MG63 (cell line): ENCODE measurements around the gene CCDC28A. TPM values are rescaled to one million over a fixed set of nuclear protein-coding genes. Genes with fewer than 3 reads are reported as not detected.

Experiments used
- DNase-seq: peaks from one replicate; pipeline ENCODE4 v3.0.0-alpha.2; 2020
- H3K27me3 ChIP-seq: fragments of 250-450 bp; sonication (Bioruptor Pico); 2 replicates; pipeline ENCODE4 v1.5.1; 2020; ENCODE audit warnings: mild to moderate bottlenecking, moderate library complexity
- H3K36me3 ChIP-seq: fragments of 250-450 bp; sonication (Bioruptor Pico); 2 replicates; pipeline ENCODE4 v1.5.1; 2020; ENCODE audit warnings: mild to moderate bottlenecking, moderate library complexity
- H3K4me3 ChIP-seq: fragments of 250-450 bp; sonication (Bioruptor Pico); 2 replicates; pipeline ENCODE4 v1.5.1; 2020; ENCODE audit warnings: mild to moderate bottlenecking, moderate library complexity
- H3K9me3 ChIP-seq: fragments of 250-450 bp; sonication (Bioruptor Pico); 2 replicates; pipeline ENCODE4 v1.5.1; 2020; ENCODE audit warnings: mild to moderate bottlenecking, moderate library complexity
- total RNA-seq: library from RNA; depleted of rRNA; stranded (reverse); fragments of >200 nt; shearing (Covaris generic); gene quantifications from 2 replicates; pipeline ENCODE4 v1.2.3, GENCODE V29; 2014; ENCODE audit warnings: low replicate concordance

The CCDC28A gene
- total RNA-seq, 1 experiment from 2014 or later = 15.3 TPM

GRCh38 chr6:138778331-138778730 lies 4.8 kb downstream of the CCDC28A start:
- no peak for DNase-seq
- no peaks in the 10 kb centered on the region for H3K9me3 ChIP-seq
- peaks cover 9% of the 10 kb centered on the region for H3K36me3 ChIP-seq
- no peak overlapping the region for H3K4me3 ChIP-seq
- H3K27me3 ChIP-seq = no peaks in the 10 kb centered on the region

GRCh38 chr6:138782243-138782642 lies 8.7 kb downstream of the CCDC28A start:
- Histone ChIP-seq H3K36me3 (peaks cover 6% of the 10 kb centered on the region), H3K27me3 (no peaks in the 10 kb centered on the region), H3K4me3 (no peak overlapping the region), H3K9me3 (no peaks in the 10 kb centered on the region)
- DNase-seq = no peak

DNA sequence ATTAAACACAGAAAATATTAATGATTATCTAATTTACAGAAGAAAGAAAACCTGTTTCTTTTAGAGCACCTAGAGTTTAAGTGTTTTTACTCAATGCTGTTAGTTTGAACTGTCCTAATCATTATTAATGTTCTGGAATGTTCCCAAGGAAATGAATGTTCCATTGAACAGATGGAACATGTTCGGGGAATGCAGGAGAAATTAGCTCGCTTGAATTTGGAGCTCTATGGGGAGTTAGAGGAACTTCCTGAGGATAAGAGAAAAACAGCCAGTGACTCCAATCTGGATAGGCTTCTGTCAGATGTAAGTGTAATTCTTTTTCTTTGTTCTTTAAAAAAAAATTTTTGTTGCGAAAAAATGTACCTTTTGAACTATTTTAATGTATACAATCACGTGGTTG lies 11.5 kb downstream of the CCDC28A start:
- Histone ChIP-seq H3K27me3 (no peaks in the 10 kb centered on the region), H3K4me3 (no peak overlapping the region), H3K9me3 (no peaks in the 10 kb centered on the region), H3K36me3 (peaks cover 6% of the 10 kb centered on the region)
- no peak for DNase-seq

DNA sequence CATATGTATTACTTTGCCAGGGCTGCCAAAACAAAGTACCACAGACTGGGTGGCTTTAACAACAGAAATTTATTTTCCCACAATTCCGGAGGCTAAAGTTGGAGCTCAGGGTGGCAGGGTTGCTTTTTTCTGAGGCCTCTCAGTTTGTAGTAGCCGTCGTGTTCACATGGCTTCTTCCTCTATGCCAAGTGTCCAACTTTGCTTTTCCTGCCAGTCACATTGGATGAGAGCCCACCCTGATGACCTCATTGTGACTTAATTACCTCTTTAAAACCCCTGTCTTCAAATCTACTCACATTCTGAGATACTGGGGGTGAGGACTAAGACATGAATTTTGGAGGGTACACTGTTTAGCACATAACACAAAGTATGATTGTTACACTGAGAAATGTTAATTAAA lies 12.4 kb downstream of the CCDC28A start:
- Histone ChIP-seq H3K9me3 (no peaks in the 10 kb centered on the region), H3K27me3 (no peaks in the 10 kb centered on the region), H3K4me3 (no peak overlapping the region), H3K36me3 (peaks cover 6% of the 10 kb centered on the region)
- DNase-seq = peak; percentile 11

DNA sequence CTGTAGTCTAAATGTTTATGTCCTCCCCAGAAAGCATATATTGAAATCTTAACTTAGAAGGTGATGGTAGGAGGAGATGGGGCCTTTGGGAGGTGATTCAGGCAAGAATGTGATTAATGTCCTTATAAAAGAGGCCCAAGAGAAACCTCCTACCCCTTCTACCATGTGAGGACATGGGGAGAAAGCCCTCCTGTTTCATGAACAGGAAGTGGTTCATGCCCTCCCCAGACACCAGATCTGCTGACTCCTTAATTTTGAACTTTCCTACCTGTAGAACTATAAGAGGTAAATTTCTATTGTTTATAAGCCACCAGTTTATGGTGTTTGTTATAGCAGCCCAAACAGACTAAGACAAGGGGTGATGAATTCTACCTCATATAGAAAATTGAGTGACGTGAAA lies 13.6 kb downstream of the CCDC28A start:
- Histone ChIP-seq H3K4me3 (no peak overlapping the region), H3K9me3 (no peaks in the 10 kb centered on the region), H3K36me3 (peaks cover 4% of the 10 kb centered on the region), H3K27me3 (no peaks in the 10 kb centered on the region)
- DNase-seq = no peak

DNA sequence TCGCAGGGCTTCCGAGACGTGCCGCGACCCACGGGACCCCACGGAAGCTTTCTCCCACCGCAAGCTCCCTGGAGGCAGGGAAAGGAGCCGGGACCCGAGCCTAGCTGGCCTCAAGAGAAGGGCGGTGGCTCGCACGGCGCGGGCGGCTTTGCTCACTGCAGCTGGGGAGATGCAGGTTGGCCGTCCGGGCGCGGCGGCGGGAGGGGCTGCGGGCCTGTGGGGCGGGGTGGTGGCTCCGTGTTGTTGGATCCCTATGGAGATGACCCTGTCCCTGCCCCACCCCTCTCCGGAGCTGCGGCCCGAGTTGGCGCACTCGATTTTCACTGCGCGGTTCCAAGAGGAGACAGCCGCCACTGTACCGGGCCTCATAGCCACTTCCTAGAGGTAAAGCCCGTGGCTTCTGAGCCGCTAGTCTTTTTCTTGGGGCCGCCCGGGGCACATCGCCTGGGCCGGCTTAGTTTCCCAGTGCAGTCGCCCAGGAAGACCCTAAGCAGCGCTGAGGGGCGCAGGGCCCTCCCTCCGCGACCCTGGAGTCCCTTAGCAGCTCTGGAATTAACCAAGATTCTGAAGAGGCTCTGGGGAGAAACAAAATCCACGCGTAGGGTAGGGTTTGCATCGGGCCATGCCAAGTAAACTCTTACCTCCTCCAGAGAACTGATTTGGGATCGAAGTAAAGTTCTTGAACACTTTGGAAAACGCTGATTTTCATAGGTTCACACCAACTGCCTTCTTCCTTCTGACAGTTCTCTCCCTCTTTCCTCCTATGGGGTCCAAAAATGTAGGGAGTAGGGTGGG lies 22.4 kb downstream of the CCDC28A start, which contains the start of gene ECT2L:
Gene ECT2L (plus strand): TSS at position 279 of the 795 bp plus-strand sequence. CDS start 17,188 bp downstream, outside the sequence.
- DNase-seq = peak; percentile 84
- H3K4me3 ChIP-seq = peak within 1 kb of the TSS; percentile 46

GRCh38 chr6:138796771-138797170 lies 23.2 kb downstream of the CCDC28A start:
- no peak for DNase-seq
- Histone ChIP-seq H3K4me3 (no peak overlapping the region), H3K27me3 (no peaks in the 10 kb centered on the region), H3K9me3 (no peaks in the 10 kb centered on the region), H3K36me3 (no peaks in the 10 kb centered on the region)

More for the DNA sequence above, 22.4 kb downstream of the CCDC28A start, which contains the start of gene ECT2L:
- Histone ChIP-seq H3K36me3 (no peaks in the 10 kb centered on the region), H3K27me3 (no peaks in the 10 kb centered on the region), H3K9me3 (no peaks in the 10 kb centered on the region)

DNA sequence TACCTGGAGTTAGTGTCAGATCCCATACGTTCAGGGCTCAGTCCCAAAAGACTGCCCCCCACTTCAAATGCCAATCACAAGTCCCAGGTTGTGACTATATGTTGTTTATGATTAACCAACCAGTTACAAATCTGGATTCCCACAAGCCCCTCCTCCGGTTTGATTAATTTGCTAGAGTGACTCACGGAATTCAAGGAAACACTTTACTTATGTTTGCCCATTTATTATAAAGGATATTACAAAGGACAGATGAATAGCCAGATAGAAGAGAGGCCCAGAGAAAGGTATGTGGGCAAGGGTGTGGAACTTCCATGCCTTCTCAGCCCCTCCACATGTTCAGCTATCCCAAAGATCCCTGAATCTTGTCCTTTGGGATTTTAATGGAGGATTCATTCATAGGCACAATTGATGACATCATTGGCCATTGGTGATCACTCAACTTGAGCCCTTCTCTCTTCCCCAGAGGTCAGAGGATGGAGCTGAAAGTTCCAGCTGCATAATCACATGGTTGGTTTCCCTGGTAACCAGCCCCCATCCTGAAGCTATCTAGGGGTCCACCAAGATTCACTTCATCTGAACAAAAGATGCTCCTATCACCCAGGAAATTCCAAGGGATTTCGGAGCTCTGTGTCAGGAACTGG lies 24.4 kb downstream of the CCDC28A start:
- DNase-seq = no peak
- Histone ChIP-seq H3K4me3 (no peak overlapping the region), H3K9me3 (no peaks in the 10 kb centered on the region)

DNA sequence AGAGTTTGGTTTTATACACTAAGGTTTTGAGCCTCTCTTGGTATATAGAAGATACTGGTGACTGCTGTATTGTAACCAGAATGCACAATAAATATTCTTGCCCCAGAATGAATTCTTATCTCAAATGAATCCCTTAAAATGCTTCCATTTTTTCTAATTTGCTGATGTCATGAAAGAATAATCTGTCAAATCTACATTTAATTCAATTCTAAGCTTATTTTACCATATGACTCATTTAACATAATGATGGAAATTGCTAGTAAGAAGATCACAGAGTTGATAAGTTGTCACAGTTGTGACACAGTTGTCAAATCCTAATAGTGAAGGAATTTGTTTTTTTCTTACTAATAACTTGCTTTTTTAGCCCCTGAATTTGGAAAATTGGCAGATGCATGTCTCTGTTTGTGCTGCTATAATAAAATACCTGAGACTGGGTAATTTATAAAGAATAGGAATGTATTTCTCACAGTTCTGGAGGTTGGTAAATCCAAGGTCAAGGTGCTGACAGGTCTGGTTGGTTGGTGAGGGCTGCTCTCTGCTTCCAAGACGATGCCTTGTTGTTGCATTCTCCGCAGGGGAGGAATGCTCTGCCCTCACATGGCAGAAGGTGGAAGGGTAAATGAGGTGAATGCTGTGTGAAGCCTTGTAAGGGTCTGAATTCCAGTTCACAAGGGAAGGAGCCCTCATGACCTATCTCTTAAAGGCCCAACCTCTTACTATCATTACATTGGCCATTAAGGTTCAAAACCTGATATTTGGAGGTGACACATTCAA lies 27.0 kb downstream of the CCDC28A start:
- no peak for DNase-seq
- no peaks in the 10 kb centered on the region for H3K36me3 ChIP-seq
- H3K4me3 ChIP-seq = no peak overlapping the region
- H3K9me3 ChIP-seq = no peaks in the 10 kb centered on the region
- no peaks in the 10 kb centered on the region for H3K27me3 ChIP-seq

More for the DNA sequence above, 24.4 kb downstream of the CCDC28A start:
- H3K36me3 ChIP-seq = no peaks in the 10 kb centered on the region
- no peaks in the 10 kb centered on the region for H3K27me3 ChIP-seq

DNA sequence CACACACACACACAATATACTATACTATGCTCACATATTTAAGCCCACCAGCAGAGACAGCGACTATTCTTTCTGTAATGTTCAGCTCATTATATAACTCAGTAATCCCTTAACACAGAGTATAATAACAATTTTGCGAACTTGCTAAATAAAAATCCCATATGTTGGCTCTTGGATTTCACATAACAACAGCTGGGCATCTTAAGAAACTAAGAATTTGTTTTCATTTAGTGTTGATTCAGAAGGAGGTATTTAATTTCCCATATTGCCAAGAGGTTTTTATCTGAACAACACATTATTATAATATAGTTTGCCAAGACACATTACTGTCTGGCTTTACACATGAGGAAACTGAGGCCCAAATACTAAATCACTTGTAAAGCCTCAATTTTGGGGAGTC lies 29.8 kb downstream of the CCDC28A start:
- no peaks in the 10 kb centered on the region for H3K9me3 ChIP-seq
- no peaks in the 10 kb centered on the region for H3K27me3 ChIP-seq
- no peaks in the 10 kb centered on the region for H3K36me3 ChIP-seq

GRCh38 chr6:138803861-138804260 lies 30.3 kb downstream of the CCDC28A start:
- Histone ChIP-seq H3K27me3 (no peaks in the 10 kb centered on the region), H3K36me3 (no peaks in the 10 kb centered on the region), H3K4me3 (no peak overlapping the region), H3K9me3 (no peaks in the 10 kb centered on the region)
- DNase-seq = no peak

More for the DNA sequence above, 29.8 kb downstream of the CCDC28A start:
- DNase-seq = no peak
- H3K4me3 ChIP-seq = no peak overlapping the region

- DNase-seq = peak; percentile 61
- H3K36me3 ChIP-seq = no peaks in the 10 kb centered on the region
- H3K27me3 ChIP-seq = no peaks in the 10 kb centered on the region
- no peaks in the 10 kb centered on the region for H3K9me3 ChIP-seq
- no peak overlapping the region for H3K4me3 ChIP-seq
Measured at GRCh38 chr6:138805016-138805765, 31.6 kb downstream of the CCDC28A start.

- H3K36me3 ChIP-seq = no peaks in the 10 kb centered on the region
- no peaks in the 10 kb centered on the region for H3K9me3 ChIP-seq
- no peak for DNase-seq
- no peaks in the 10 kb centered on the region for H3K27me3 ChIP-seq
- no peak overlapping the region for H3K4me3 ChIP-seq
Measured at GRCh38 chr6:138806889-138807288, 33.3 kb downstream of the CCDC28A start.

DNA sequence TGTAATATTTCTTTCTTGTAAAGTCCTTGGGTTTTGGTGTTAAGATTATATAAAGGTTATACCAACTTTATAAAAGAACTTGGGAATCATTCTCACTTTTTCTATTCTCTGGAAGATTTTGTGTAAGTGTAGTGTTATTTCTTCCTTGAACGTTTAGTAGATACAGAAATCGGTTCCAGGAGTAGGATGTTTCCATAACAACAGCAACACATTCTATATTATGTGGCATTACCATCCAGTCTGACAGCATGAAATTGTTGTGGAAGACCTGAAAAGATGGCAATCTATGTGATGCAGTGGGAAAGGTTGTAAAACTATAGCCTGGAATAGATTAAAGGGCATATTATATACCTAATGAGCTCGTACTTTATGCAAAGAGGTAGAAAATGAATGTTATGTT lies 36.1 kb downstream of the CCDC28A start:
- no peak overlapping the region for H3K4me3 ChIP-seq
- no peaks in the 10 kb centered on the region for H3K9me3 ChIP-seq
- DNase-seq = no peak
- H3K36me3 ChIP-seq = no peaks in the 10 kb centered on the region
- no peaks in the 10 kb centered on the region for H3K27me3 ChIP-seq

GRCh38 chr6:138811866-138812265 lies 38.3 kb downstream of the CCDC28A start:
- H3K27me3 ChIP-seq = no peaks in the 10 kb centered on the region
- no peaks in the 10 kb centered on the region for H3K36me3 ChIP-seq
- H3K9me3 ChIP-seq = no peaks in the 10 kb centered on the region
- no peak overlapping the region for H3K4me3 ChIP-seq
- no peak for DNase-seq

GRCh38 chr6:138814179-138814834 lies 40.7 kb downstream of the CCDC28A start:
- DNase-seq = no peak

More at GRCh38 chr6:138814179-138814834, 40.7 kb downstream of the CCDC28A start:
- Histone ChIP-seq H3K9me3 (no peaks in the 10 kb centered on the region), H3K4me3 (no peak overlapping the region), H3K27me3 (no peaks in the 10 kb centered on the region), H3K36me3 (no peaks in the 10 kb centered on the region)
